GM12801 (cell line): Measurements from ENCODE around the gene MPDZ.

Experiments
- TF ChIP-seq, protein P1 (sequence below): IDR thresholded peaks from one replicate; pipeline ENCODE4 v1.5.1; 2011; ENCODE audit warnings: control low read depth; ENCODE audit not compliant: insufficient read length; ENCODE audit errors: extremely low read depth

MPDZ gene

DNA sequence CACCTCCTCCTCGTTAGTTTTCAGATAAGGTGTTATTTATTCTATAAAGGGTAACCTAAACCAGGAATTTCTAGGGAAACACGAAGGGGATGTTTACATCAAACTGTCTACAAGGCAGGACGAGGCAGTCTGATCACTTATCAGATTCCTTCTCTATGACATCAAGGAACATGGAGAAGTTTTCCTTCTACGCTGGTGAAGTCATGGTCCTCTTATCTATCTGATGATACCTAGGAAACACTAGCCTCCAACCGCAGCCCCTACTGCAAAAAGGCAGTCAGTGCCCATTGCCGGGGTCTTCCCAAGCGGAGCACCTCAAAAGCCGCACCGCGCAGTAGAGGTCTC is 1.5 kb downstream of the MPDZ start:
- TF ChIP-seq, protein P1, sequence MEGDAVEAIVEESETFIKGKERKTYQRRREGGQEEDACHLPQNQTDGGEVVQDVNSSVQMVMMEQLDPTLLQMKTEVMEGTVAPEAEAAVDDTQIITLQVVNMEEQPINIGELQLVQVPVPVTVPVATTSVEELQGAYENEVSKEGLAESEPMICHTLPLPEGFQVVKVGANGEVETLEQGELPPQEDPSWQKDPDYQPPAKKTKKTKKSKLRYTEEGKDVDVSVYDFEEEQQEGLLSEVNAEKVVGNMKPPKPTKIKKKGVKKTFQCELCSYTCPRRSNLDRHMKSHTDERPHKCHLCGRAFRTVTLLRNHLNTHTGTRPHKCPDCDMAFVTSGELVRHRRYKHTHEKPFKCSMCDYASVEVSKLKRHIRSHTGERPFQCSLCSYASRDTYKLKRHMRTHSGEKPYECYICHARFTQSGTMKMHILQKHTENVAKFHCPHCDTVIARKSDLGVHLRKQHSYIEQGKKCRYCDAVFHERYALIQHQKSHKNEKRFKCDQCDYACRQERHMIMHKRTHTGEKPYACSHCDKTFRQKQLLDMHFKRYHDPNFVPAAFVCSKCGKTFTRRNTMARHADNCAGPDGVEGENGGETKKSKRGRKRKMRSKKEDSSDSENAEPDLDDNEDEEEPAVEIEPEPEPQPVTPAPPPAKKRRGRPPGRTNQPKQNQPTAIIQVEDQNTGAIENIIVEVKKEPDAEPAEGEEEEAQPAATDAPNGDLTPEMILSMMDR = no peak

- TF ChIP-seq, protein P1 = no peak
Observed at GRCh38 chr9:13274886-13275641, 4.4 kb downstream of the MPDZ start.

- TF ChIP-seq, protein P1 = no peak
Observed at GRCh38 chr9:13270734-13271133, 8.8 kb downstream of the MPDZ start.

GRCh38 chr9:13269589-13270452 is 9.7 kb downstream of the MPDZ start:
- TF ChIP-seq, protein P1 = no peak

- TF ChIP-seq, protein P1 = no peak
Observed at GRCh38 chr9:13268469-13268868, 11.0 kb downstream of the MPDZ start.

- TF ChIP-seq, protein P1 = no peak
Observed at GRCh38 chr9:13267743-13268142, 11.7 kb downstream of the MPDZ start.

DNA sequence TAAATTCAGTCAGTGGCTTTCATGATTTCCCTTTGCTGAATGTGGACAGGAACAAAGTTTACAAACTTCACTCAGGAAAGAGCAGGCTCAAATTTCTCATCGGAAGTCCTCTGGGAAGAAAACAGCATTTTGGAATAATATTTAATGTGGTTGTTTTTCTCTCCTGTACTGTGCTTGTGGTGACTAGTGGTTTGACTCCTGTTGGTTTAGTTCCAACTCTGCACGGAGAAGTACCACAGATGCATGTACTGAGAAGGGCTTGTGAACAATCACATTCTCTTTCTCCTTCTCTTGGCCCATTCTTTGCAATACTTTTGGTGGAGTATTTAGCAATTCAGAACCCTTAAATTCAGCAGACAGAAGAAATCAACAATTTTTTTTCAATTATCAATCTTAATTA is 13.3 kb downstream of the MPDZ start:
- TF ChIP-seq, protein P1 = no peak
